ENCODE results near the gene TSPAN5. TPM values are rescaled to one million over a fixed set of nuclear protein-coding genes. Genes with fewer than 3 reads are reported as not detected.

TSPAN5 gene
- total and polyA plus RNA-seq, 8 donors: 1.6 to 90.2 (median 8.5) TPM

DNA sequence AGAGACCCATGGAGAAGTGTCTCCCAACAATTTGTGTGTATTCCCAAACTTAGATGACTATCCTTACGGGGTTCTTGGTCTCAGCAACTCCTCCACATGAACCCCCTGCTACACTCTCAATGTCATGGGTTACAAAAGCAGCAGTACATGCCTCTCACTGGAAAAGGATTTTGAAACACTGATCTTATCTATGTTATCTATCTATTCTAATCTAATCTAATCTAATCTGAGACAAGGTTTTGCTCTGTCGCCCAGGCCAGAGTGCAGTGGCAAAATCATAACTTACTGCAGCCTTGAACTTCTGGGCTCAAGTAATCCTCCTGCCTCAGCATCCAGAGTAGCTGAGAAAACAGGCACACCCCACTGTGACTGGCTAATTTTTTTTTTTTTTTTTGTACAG lies 19.3 kb downstream of the TSPAN5 start:
- intact Hi-C loops (cut with DNase I; ENCODE audit: low total_unique reads): no loop called here
- Histone ChIP-seq H3K9me3 (no peaks in the 10 kb centered on the region), H3K36me3 (no peaks in the 10 kb centered on the region), H3K27me3 (no peaks in the 10 kb centered on the region), H3K27ac (peak overlapping the region in 2 of 5 donors; percentile 16 to 67), H3K4me1 (peaks cover 0 to 19% (median 5%) of the 10 kb centered on the region in 4 donors), H3K4me3 (no peak overlapping the region)
- 95 to 98% (median 97%) methylated on average over 2 of the region's 2 CpGs for WGBS, 5 donors
- no peak for DNase-seq
- TF ChIP-seq POLR2A (IDR thresholded peaks at IDR 0.05): no peak
- TF ChIP-seq EP300 (IDR thresholded peaks at IDR 0.05): no peak
- TF ChIP-seq POLR2AphosphoS5 (IDR thresholded peaks at IDR 0.05): no peak
- TF ChIP-seq, protein P1, sequence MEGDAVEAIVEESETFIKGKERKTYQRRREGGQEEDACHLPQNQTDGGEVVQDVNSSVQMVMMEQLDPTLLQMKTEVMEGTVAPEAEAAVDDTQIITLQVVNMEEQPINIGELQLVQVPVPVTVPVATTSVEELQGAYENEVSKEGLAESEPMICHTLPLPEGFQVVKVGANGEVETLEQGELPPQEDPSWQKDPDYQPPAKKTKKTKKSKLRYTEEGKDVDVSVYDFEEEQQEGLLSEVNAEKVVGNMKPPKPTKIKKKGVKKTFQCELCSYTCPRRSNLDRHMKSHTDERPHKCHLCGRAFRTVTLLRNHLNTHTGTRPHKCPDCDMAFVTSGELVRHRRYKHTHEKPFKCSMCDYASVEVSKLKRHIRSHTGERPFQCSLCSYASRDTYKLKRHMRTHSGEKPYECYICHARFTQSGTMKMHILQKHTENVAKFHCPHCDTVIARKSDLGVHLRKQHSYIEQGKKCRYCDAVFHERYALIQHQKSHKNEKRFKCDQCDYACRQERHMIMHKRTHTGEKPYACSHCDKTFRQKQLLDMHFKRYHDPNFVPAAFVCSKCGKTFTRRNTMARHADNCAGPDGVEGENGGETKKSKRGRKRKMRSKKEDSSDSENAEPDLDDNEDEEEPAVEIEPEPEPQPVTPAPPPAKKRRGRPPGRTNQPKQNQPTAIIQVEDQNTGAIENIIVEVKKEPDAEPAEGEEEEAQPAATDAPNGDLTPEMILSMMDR (IDR thresholded peaks at IDR 0.05): no peak

DNA sequence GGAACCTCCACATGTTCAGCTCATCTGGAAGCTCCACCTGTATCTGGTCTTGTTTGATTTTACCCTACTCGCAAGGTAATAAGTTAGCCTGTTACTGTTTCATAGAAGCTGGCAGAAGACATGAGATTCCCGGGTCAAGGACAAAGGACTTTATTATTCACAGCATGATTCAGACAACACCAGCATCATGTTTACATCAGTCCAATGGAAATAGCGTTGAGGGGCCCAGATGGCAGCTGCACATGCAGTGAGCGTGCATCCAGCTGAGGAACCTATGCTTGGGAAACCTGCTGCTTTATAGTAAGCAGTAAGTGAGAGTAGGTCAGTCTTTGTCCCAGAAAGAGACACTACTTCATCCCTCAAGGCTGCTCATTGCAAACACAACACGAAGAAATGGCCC lies 19.8 kb downstream of the TSPAN5 start:
- Histone ChIP-seq H3K4me3 (no peak overlapping the region), H3K9me3 (no peaks in the 10 kb centered on the region), H3K27me3 (no peaks in the 10 kb centered on the region), H3K4me1 (peaks cover 0 to 17% (median 4%) of the 10 kb centered on the region in 4 donors), H3K27ac (no peak overlapping the region), H3K36me3 (no peaks in the 10 kb centered on the region)
- intact Hi-C loops (cut with DNase I; ENCODE audit: low total_unique reads): no loop called here
- WGBS, 5 donors: 73 to 95% (median 90%) methylated on average over 4 to 5 of the region's 5 CpGs
- DNase-seq: no peak
- TF ChIP-seq EP300 (IDR thresholded peaks at IDR 0.05) (no peak), POLR2AphosphoS5 (IDR thresholded peaks at IDR 0.05) (no peak), POLR2A (IDR thresholded peaks at IDR 0.05) (no peak)
- TF ChIP-seq, protein P1 (IDR thresholded peaks at IDR 0.05): no peak

DNA sequence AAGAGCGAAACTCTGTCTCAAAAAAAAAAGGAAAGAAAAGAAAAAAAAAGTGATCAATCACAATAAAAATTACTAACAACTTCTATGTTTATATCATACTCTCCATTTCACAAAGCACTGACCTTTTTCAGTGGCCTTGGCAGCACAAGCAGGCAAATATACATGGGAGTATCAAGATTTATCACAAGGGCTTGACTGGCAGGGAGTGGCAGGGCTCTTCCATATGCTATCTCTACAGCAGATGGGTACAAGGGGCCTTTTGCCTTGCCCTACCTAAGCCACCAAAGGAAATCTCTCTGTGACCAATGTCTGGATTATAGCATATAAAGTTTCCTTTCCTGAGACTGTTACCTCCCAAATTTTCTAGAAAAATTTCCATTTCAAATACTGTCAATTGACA lies 24.4 kb downstream of the TSPAN5 start:
- H3K4me1 ChIP-seq: peaks cover 0 to 23% (median 0%) of the 10 kb centered on the region in 4 donors
- H3K4me3 ChIP-seq: no peak overlapping the region
- no peak for DNase-seq
- 89 to 100% (median 92%) methylated on average over 1 of the region's 1 CpG for WGBS, 5 donors
- TF ChIP-seq EP300 (IDR thresholded peaks at IDR 0.05) (no peak), POLR2A (IDR thresholded peaks at IDR 0.05) (no peak), POLR2AphosphoS5 (IDR thresholded peaks at IDR 0.05) (no peak)
- TF ChIP-seq, protein P1 (IDR thresholded peaks at IDR 0.05): no peak
- H3K36me3 ChIP-seq: no peaks in the 10 kb centered on the region
- H3K27me3 ChIP-seq: no peaks in the 10 kb centered on the region
- intact Hi-C loops (cut with DNase I; ENCODE audit: low total_unique reads): no loop called here
- no peaks in the 10 kb centered on the region for H3K9me3 ChIP-seq
- H3K27ac ChIP-seq: no peak overlapping the region

DNA sequence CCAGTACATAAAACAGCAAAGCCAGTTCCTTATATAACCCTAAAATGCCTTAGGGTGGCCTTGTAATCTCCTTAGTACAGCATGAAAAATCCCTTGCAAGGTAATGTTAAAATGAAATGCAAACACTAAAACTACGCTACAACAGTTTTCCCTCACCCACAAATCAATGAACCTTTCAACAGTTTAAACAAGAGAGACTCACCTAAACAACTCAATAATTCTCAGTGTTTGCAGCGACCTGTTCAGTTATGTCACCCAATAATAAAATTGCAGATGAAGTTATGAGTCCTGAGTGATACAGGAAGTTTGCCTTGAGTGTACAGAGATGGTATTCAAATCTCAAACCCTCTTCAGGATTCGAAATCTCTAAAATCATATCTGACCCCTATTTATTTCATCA lies 25.3 kb downstream of the TSPAN5 start:
- Histone ChIP-seq H3K27ac (no peak overlapping the region), H3K9me3 (no peaks in the 10 kb centered on the region), H3K27me3 (no peaks in the 10 kb centered on the region), H3K4me1 (peaks cover 0 to 26% (median 0%) of the 10 kb centered on the region in 4 donors), H3K36me3 (no peaks in the 10 kb centered on the region), H3K4me3 (no peak overlapping the region)
- 92 to 94% (median 93%) methylated on average over 3 of the region's 3 CpGs for WGBS, 5 donors
- intact Hi-C loops (cut with DNase I; ENCODE audit: low total_unique reads): no loop called here
- no peak for DNase-seq
- TF ChIP-seq POLR2A (IDR thresholded peaks at IDR 0.05) (no peak), POLR2AphosphoS5 (IDR thresholded peaks at IDR 0.05) (no peak), EP300 (IDR thresholded peaks at IDR 0.05) (no peak)
- TF ChIP-seq, protein P1 (IDR thresholded peaks at IDR 0.05): no peak

All from stomach (tissue), 9 donors.